ENCODE data around the gene GRAMD1B.

GRAMD1B gene

DNA sequence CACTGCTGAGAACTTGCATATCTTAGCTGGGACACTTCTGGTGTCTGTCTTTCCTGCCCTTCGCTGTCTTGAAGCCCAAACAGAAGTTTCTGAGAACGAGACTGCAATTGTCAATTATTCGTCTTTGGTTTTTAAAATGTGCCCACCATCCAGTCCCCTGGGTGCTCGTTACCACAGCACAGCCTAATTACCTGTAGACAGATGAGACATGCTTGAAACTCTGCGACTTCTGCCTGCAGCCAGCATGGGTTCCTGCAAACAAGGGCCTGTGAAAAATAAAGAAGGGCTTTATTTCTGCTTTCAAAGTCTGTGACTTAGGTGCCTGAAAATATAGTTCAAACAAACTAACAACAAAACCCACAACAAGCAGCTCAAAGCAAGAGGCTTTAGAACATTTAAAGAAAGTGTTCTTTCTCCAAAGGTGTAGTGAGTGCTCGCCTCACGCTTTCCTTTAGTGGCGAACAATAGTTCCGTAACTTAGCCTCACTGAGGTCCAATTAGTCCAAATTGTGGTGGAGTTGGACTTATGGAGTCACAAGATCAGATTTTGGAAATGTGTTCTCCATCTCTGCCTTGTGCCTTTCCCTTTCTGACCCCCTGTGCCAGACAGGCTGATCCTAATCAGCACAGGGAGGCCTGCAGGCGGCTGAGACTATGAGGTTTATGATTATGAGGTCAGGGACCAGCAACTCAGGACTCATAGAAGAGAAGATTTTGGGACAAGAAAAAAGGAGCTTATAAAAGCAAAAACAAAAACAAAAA lies 20.4 kb upstream of the GRAMD1B start:
- DNase-seq (ENCODE audit: low read depth), result no peak

DNA sequence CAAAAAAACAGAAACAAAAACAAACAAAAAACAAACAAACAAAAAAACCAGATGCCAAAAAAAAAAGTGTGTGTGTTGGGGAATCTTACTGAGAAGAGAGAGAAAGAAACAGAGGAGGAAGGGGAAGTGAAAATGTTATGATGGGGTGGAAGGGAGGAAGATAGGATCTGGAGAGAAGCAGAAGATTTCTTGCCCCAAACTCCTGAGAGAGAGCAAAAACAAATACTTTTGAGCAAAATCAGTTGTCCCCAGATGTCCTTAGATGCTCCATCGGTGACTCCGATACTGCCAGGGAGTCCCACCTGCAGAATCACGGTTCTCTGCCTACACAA lies 19.9 kb upstream of the GRAMD1B start:
- DNase-seq (ENCODE audit: low read depth), result no peak

DNA sequence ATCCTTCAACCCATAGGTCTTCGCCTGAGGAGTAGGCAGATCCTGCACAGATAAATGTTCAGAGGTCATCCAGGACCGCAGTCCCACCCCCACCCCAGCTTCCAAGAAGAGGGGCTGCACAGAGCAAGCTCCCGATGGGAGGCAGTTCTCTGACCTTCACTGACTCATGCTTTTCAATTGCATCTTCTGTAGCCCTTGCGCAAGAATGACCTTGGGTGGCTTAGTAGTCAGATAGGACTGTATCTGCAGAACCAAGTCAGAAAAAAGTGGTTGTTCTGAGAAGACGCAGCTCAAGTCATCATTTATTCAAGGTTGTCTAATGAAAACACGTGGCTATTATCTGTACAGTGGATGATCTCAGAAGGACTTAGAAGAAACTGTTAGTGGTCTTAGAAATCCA lies 16.4 kb upstream of the GRAMD1B start:
- DNase-seq (ENCODE audit: low read depth), result no peak

DNA sequence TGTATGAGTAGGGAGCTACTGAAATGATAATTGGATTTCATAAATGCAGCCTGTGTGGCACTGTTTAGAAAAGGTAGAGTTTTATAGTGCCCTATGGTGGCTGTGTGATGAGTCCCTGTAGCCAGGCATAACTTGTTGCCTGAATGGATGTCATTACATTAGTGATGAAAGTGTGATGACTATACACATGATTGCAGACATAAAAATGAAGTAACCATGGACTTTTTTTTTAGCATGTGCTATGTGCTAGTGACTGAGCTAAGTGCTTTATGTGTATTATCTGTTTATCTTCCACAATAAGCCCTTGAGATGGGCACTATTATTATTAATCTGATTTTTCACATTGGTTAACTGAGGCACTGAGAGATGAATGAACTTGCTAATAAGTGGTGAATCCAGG lies 13.5 kb upstream of the GRAMD1B start:
- DNase-seq (ENCODE audit: low read depth), result no peak

DNA sequence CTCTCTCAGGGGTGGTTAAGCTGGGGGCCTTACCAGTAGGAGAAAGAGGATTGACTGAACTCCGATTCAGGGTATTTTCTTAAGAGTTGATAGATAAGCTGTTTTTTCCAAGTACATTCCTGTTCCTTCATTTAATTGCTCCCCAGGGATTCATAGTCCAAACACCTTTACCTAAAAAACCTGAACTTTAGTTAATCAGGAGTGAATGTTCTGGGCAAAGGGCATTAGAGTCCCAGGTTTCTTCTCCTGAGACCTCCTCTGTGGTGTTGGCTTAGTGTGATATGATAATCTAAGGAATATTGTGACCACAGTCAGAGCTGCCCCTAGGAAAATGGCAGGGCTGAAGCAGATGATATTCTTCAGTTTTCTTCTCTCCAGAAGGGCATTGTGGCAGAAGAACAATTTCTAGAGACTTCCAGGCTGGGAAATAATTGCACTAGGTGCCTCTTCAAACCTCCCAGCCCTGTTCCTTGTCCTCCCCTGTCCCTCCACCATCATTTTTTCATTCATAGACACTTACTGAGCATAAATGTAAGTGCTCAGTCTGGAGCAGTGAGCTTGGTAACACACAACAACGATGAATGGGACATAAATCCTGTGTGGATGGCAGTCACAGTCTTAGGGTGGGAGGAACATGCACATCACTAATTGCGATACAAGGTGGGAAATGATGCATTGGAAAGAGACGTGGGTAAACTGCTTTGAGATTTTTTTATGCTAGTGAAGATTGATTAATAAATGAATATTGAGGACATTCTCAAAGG lies 11.5 kb upstream of the GRAMD1B start:
- no peak for DNase-seq (ENCODE audit: low read depth)

DNA sequence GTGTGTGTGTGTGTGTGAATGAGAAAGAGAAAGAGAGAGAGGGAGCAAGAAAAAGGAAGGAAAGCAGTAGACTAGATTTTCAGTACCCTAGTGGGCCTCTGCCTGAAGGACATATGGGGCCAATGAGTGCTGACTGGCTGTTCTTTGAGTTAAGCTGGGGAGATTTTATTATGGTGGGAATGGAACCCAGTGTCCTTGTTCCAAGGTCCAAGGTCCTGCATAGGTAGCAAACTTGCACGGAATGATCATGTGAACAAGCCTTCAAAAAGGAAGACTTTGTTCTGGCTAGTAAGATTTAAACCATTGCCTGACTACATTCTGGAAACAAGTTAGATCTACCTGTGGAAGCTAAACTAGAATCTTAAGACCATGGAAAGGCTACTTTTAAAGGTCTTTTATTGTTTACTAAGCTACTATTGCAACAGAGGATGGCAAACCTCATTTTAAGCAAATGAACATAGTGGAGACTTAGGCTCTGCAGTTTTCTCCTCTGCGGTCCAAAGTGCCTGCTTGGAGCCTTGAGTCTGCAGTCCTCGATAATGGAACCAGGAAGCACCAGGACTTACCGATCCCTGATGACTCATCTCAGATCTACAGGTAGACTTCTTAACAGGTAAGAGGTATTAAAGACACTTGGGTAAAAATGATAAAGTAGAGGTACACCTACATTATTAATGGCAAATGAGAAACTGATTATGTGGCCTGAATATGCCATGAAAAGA lies 10.2 kb upstream of the GRAMD1B start:
- DNase-seq (ENCODE audit: low read depth), result no peak

DNA sequence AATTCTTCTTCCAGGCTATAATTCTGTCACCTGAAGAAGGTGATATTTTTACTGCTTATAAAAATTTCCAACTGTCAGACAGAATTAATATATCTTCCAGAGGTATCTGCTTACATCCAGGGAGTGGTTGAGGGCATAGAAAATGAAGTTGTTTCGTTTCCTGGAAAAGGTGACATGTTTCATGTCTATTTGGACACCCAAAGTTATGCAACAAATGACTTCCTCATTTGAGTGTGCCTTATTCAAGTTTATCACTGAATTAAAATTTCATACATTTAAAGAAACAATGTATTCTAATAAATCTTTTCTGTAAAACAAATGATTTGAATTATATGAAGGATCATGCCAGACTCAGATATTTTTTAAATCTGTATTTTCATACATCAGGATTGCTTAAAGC lies 8.5 kb upstream of the GRAMD1B start:
- DNase-seq (ENCODE audit: low read depth), result no peak

DNA sequence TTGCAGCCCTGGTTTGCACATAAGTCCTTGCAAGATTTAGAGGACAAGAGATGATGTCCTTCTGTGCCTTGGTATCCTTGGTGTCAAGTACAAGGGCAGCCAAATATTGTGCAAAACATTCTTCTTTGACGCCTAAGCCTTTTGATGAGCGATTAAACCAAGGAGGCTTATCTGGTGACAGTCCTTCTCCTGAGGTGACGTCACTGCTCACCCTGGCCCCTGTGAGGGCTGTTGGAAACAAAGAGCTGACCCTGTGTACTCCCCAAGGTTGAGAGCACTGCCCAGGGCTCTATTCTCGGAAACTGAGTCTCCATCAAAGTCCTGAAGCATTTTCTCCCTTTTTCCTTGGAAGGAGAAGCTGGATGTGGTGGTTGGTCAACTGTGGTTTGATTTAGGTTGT lies 4.7 kb upstream of the GRAMD1B start:
- DNase-seq (ENCODE audit: low read depth), result no peak

DNA sequence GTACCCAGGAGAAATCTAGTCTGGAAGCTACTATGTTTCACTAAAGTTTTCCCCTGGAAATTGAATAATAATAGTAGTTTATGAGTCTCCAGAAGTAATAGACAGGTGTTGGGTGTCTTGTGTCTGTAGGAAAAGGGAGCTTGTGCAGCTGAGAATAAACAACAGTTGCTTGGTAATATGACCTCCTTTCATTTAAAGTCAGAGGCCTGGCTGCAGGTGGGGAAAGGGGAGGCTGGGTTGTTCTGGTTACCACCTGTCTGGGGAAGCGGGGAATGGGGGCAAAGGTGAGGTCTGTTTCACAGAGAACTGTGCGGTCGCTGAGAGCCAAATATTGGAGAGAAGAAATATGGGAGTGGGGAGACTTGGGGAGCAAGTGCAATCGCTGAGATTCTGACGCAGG lies 3.3 kb upstream of the GRAMD1B start:
- no peak for DNase-seq (ENCODE audit: low read depth)

DNA sequence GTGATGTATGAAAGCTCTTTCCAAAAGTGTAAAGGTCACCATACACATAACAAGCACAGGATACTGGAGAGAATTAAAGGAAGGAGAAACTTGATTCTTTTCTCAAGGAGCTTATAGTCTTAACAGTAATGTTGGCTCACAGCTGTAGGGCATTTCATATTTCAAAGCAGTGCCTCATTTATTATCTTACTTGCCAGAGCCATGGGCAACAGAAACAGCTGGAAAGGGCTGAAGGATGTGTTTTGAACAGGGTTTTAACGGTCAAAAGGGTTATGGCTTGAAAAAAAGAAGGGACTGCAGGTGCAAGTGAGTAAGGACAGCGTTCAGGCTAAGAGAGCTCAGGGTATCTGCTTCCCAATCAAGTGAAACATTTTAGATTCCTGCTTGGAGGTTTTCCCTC lies 2.7 kb upstream of the GRAMD1B start:
- DNase-seq (ENCODE audit: low read depth), result no peak

DNA sequence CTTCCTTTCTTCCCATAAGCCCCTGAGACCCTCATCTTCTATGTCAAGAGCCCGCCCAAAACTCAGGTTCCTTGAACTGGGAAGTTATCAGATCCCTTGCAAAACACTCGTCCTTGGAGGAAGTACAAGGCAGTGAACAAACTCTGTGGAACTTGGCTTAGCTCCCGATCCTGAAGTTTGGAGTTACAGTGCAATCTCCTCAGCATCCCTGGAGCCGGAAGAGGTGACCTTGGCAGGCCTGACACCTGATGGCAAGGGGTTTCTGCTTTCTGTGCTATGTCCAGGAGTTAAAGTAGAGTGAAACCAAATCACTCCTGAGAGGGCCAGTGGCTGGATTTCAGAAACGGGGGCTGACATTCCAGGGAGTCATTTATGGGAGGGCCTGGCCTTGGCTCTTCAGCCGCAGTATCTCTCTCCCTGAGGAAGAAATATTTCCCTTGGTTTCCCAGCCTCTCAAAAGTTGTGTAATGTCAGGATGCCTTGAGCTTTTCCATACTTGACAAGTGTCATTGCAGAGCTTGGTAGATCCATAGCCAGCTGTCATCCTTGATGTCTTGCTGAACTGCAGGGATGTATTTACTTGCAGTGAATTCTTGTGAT lies 1.9 kb upstream of the GRAMD1B start:
- no peak for DNase-seq (ENCODE audit: low read depth)

DNA sequence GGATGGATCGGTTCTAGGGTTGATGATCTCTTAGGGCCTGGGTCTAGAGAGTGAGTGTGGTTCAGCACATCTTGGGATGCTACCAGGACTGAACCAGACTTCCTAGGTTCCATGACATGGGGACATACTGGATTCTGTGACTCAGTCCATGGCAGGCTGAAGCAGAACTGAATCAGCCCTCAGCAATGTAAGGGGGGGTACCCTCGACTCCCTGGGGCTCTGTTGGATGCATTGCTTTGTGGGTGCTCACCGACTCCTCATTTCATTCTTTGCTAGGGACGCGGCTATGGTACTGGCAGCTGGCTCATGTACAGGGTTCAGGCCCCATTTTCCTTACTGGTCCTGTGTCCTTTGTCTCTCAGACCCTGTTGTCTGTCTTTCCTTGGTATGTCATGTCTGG lies 733 bp upstream of the GRAMD1B start:
- DNase-seq (ENCODE audit: low read depth), result no peak

DNA sequence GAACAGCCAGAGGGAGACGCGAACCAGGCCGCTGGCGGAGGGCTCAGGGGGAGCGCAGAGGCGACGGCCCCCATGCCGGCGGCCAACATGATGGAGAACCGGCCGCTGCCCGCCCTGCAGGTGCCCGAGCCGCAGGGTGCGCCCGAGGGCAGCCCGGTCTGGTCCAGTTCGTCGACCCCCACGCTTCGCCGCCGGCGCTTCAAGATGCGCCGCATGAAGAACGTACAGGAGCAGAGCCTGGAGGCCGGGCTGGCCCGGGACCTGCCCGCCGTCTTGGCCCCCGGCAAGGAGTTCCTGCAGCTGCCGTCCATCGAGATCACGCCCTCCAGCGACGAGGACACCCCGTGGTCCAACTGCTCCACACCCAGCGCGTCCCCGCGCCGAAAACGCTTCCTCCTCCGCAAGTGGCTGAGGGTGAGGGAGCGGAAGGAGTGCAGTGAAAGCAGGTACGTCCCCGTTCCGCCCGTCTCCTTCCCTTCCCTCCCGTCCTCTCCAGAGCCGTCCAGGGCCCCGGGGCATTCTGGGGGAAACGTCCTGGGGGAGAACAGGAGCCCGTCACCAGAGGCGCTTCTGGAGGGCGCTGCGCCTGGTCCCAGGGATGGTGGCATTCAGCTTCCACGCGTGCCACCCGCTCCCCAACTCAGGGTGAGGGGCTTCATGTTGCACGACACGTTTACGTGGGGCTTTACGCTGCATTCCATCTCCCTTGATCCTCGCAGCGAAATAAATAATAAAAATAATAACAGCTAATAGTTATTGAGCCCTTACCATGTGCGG lies 840 bp downstream of the GRAMD1B start:
- peak; percentile 23 for DNase-seq (ENCODE audit: low read depth)

DNA sequence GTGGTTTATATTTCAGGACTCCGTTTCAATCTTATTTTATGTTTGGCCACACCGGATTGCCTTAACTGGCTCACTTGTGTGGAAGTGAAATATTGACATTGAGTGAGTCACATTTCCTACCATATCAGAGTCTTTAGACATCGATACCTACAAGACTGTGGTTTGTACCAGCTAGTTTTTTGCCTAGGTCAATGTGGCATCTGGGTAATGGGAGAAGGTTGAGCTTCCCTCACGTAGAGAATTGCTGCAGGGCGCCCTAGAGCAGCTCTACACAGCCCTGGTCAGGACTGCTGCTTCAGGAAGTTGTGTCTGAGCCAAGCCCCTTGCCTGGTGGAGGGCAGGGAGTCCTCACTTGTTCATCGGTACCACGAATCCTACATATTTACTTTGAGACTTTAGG lies 1.6 kb downstream of the GRAMD1B start:
- DNase-seq (ENCODE audit: low read depth), result no peak

DNA sequence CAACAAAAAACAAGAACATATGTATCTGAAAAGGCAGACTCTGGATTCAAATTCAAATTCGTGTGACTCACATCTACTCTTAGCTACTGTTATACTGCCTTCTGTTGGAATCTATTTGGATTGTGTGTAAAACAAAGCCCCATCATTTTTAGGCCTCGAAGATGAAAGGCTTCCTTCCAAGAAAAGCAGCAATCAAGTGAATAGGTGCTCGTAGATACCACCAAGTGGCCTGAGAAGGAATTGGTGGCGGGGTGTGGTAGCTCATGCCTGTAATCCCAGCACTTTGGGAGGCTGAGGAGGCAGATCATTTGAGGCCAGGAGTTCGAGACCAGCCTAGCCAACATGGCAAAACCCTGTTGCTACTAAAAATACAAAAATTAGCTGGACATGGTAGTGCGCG lies 4.2 kb downstream of the GRAMD1B start:
- no peak for DNase-seq (ENCODE audit: low read depth)

DNA sequence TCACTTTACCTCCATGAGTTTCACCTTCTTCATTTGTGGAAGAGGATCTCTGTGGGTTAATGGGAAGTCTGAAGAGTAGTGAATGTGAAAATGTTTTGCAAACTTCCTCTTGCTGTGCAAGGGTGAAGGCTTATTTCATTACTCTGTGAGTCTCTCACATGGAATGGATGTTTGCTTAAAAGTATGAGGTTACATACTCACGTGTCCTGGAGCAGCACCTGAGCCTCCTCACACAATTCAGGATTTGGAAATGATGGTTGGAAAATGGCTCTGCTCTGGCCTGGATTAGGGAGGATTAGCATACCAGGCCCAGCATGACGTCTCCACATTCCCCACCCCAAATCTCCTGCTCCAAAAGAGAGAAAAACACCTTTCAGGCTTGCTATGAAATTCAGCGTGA lies 4.8 kb downstream of the GRAMD1B start:
- no peak for DNase-seq (ENCODE audit: low read depth)

DNA sequence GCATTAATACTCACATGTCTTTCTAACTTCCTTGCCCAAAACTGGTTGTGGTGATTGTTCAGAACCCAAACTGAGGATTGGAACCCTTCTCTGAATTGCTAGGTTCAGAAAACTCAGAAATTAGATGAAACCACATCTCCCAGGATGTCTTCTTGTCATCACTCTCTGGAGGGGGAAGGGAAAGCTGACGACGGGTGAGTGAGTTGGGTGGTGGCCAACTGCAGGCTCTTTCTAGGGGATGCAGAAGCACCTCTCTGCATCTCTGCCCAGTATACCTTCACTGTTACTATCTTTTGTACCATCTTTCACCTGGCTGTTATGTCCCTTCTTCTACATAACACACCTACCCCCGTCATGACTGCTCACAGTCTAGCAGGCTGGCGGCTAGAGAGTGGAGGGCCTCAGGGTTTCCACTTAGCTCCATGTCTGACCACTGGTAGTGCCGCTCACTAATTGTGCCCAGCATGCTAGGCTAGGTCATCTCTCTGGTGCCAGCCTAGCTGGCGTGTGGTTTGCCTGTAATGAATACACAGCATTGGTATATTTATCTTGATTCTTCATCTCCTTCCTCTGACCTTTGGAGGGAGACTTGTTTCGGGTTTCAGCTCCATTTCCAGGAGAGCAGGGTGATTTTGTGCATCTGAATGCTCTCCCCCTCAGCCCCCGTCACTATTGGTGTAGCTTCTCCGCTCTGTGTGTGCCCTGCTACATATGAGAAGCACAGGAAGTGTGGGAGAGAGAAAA lies 7.3 kb downstream of the GRAMD1B start:
- no peak for DNase-seq (ENCODE audit: low read depth)

DNA sequence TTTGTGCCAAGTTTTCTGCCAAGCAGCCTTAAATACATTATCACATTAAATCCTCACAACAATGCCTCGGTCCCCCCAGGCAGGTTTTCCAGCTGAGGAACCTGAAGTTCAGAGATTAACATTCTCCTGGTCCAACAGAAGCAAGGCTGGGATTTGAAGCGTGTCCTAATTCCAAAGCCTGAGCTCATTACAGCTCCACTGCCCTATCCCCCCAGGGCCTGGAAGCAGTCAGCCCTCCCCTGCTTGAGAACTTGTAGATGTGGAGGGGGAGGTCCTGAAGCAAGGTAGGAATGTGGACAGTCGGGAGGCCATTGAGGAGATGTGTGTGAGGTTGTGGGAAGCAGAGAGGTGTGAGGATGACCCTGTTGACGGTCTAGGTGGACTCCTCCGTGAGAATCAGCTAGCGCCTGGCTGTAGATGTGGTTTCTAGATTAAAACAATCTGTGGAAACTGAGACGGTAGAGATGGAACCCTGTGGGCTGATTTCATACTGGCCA lies 8.1 kb downstream of the GRAMD1B start:
- DNase-seq (ENCODE audit: low read depth), result no peak

DNA sequence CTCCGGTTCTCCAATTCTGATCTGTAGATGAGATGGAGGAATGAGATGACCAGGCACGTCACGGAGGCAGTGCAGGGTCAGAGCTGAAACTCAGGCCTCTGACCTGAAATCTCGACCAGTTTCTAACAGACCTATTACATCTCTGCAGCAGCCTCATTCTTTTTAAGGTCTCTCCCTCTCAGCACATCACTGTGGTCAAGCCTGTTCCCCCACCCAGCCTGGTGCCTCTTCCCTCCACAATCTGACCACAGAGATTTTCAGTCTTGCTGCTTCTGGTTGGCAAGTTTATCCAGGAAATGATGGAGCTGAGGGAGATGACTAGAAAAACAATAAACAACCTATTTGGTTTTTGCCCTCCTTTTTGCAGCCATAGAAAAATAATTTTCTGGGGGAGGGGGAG lies 9.5 kb downstream of the GRAMD1B start:
- DNase-seq (ENCODE audit: low read depth), result no peak

DNA sequence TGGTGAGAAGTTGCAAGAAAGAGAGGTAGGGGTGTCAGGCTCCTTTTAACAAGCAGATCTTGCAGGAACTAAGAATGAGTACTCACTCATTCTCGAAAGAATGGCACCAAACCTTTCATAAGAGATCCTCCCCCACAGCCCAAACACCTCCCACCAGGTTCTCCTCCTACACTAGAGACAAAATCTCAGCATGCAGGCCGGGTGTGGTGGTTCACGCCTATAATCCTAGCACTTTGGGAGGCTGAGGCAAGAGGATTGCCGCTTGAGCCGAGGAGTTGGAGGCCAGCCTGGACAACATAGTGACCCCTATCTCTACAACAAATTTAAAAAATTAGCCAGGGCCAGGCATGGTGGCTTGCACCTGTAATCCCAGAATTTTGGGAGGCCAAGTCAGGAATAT lies 11.1 kb downstream of the GRAMD1B start:
- no peak for DNase-seq (ENCODE audit: low read depth)
